GM19240 (cell line): ENCODE data around the gene NMUR1.
A peak's percentile ranks its signal among the peaks of the same experiment; 100 is the strongest.

Experiments used
- DNase-seq: peaks from one replicate; pipeline ENCODE4 v3.0.0; 2011; ENCODE audit warnings: low spot score; ENCODE audit not compliant: insufficient read length

Gene NMUR1

DNA sequence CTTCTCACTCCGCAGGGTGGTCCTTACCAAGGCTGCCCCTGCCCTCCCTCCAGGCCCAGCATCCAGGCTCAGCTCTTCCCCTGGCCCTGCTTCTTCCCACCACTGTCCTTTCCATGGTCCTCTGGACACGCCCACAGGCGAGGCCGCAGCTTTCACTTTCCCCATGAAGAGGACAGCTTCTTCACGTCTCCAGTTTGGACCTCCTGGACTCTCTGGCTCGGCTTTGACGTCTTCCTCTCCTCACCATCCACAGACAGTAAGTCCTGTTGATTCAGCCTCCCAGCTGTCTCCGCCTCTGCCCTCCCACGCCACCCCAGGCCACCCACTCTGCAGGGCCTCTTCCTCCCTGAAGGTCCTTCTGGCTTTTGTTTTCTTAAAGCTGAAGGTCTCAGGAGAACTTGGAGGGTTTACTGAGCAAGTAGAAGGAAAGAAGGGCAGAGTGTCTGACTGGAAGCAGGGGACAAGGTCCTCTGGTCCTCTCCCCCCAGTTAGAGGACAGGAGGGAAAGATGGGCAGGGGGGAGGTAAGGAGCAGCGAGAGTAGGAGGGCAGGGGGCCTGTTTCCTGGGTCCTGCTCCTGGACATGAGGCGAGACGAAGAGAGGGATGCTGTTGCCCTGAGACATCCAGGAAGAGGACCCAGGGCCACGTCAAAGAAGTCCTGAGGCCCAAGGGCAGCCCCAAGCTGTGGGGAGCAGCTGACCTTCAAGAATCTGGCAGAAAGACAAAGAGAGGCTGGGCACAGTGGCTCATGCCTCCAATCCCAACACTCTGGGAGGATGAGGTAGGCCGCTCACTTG, 24.7 kb upstream of the NMUR1 start:
- no peak for DNase-seq

DNA sequence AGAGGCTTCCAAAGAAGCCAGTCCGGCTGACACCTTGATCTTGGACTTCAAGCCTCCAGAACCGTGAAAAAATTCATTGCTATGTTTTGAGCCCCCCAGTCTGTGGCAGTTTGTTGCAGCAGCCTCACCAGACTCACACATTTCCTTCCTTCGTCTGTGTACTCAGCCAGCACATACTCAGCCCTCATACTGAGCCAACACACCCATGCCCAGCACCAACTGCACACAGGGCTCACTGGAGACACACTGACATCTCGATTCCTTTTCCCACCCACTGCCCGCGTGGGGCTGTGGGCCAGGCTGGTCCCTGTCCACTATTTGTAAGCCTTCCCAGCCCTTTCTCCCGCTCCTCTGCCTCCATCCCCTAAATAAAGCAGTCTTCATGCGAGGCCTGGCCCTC, 24.1 kb upstream of the NMUR1 start:
- DNase-seq = no peak

DNA sequence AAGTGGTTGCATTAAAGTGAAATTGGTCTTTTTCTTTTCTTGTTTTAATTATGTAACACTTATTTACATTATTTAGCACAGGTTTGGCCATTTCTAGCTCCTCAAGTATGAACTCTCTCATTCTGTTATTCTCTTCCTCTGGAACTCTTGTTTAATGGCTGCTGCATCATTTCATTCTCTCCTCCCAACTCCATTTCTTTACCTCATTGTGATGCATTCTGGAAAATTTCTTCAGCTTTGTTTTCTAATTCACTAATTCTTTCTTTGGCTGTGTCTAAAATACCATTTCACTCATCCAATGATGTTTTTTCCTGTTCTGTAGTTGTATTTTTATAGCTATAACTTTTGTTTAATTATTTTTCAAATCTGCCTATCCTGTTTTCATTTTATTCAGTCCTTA, 22.5 kb upstream of the NMUR1 start:
- DNase-seq = no peak

DNA sequence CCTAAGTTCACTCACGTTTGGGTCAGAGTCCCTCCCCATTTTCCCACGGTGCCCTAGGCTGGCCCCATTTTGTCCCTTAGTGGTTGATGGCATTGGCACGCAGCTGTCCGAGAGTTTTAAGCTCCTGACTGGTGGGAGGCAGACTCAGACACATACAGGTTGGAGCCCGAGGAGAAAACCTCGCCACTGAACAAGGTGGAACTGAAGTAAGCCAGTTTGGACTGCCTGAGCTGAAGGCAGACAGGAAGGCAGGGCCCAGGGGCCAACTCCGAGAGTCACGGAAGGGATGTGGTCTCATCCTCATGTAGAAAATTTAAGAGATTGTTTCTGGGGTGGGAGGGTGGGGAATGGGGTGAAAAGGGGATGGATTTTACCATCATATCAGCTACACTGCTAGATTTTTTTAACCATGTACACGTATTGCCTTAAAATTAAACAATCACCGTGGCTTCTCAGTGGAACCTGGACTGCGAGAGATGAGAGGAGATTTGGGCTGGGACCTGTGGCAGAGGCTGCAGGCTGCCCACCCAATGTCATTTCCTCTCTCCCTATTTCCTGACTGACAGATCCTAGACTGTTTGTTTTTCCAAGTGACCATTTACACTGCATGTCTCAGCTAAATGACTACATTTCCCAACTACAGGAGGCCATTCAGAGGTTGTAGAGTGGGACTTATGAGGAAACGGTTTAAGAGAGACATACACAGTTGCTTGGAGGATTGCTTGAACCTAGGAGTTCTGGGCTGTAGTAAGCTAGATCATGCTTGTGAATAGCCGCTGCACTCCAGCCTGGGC, 19.4 kb upstream of the NMUR1 start:
- no peak for DNase-seq

DNA sequence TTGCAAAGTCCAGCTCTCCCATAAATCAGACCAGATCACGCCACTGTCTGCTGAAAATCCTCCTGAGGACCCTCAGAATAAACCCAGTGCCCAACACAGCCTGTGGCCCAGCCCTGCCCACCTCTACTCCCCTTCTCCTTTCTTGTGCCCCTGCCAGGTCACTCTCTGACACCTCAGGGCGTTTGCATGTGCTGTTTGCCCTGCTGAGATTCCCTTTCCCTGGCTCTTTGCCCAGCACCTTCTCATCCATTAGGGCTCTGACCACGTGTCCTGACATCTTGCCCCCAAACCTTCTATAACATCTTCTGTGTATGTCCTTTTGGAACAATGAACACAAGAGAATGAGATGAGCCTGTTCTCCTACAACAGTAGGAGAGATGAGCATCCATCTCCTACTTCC, 18.5 kb upstream of the NMUR1 start:
- DNase-seq = no peak

DNA sequence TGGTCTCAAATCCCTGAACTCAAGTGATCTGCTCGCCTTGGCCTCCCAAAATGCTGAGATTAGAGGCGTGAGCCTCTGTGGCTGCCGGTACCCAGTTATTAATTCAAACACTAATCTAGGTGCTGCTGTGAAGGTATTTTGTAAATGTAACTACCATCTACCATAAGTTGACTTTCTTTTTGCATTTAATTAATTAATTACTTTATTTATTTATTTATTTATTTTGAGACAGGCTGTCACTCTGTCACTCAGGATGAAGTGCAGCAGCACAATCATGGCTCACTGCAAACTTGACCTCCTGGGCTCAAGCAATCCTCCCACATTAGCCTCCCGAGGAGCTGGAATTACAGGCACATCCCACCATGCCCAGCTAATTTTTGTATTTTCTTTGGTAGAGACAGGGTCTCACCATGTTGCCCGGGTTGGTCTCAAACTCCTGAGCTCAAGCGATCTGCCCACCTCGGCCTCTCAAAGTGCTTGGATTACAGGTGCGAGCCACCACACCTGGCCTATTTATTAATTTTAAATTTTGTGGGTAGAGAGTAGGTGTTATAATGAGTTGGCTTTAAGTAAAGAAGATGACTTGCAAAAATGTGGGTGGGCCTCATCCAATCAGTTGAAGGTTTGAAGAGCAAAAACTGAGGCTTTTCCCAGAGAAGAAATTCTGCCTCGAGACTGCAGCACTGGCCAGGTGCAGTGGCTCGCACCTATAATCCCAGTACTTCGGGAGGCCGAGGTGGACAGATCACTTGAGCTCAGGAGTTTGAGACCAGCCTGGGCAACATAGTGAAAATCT, 17.3 kb upstream of the NMUR1 start:
- no peak for DNase-seq

DNA sequence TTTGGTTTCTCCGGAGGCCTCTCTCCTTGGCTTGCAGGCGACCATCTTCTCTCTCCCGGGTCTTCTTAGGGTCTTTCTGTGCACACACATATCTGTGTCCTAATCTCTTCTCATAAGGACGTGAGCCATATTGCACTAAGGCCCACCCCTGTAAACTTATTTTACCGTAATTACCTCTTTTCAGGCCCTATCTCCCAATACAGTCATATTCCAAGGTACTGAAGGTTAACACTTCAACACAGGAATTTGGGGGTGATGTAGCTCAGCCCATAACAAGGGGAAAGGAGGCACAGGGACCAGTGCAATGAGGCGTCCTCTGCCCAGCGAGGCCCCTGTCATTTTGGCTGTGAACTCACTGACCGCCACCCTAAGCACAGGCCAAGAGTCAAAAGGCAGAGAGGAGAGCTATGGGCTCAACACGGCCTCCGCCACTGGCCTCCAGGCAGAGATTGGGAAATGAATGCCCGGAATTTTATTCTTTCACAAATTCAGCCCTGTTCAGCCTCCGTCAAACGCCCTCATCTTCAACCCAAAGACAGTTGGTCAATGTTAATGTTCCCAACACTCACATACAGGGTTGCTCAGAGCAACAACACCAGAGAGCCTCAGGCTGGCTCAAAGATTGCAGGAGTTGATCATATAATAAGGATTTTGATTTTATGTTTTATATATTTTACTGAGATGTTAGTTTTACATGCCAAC, 15.9 kb upstream of the NMUR1 start:
- no peak for DNase-seq

DNA sequence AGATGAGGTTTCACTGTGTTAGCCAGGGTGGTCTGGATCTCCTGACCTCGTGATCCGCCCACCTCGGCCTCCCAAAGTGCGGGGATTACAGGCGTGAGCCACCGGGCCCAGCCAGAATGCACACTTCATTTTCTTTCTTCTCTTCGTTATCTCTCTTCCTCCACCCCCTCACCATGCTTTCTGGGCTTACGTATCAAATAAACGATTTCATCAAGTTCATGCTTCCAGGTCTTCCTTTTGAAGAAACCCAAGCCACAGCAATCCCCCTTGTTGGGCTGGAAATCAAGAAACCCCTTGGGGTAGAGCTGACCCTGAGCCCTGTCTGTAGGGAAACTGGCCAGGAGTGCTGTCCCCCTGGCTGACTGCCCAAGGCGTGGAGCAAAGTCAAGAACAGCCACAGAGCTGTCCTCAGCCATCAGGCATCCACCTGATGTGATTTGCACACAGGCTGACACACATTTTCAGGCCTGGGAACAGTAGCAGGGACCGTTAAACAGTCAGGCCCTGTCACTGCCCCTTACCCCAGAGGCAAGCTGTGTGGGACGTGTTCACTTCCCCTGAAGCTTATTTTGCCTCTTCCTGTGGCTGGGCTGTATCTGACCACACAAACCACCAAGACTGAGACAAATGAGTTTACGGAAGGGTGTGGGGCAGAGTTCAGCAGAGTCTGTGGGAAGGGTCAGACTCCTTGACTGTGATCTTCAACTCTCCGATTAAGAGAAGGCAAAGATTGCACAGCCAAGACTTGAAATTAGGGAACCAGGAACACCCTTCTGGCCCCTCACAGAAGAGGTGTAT, 15.1 kb upstream of the NMUR1 start:
- DNase-seq = peak; percentile 81

DNA sequence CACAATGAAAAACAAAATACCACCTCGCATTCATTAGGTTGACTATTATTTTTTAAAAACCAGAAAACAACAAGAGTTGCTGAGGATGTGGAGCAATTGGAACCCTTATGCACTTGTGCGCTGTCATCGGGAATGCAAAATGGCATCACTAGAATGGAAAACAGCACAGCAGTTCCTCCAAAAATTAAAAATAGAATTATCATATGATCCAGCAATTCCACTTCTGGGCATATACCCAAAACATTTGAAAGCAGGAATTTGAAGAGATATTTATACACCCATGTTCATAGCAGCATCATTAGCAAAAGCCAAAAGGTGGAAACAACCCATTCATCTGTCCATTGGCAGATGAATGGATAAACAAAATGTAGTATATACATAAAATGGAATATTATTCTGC, 11.9 kb upstream of the NMUR1 start:
- DNase-seq = no peak

DNA sequence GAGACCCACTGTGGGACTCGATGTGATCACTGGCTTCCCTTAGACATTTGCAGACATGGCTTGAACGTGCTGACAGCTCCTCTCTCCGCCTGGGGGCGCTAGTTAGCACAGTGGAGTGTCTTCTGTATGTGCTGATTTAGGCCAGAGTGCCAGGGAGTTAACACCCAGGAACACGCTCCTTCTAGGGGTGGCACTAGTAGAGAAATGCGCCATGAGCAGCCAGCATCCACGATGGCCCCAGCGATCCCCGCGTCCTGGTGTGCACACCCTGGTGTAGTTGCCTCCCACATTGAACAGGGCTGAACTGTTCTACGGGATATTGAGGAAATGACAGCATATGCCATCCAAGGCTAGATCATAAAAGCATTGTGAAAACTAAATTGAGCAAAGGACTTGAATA, 11.4 kb upstream of the NMUR1 start:
- no peak for DNase-seq

DNA sequence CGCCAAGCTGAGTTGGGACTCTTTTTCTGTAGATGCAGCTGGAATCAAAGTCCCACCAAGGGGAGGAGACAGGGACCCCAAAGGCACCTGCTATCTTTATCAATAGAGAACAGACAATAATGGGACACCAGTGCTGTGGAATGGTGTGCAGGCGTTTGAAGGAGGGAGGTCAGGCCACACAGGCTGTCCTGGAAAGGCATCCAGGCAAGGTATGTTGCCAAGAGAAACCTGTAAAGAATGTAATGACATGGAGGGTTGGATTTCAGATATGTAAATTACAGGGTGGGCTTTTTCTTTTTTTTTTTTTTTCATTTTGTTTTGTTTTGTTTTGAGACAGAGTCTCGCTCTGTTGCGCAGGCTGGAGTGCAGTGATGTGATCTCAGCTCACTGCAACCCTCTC, 9.7 kb upstream of the NMUR1 start:
- DNase-seq = no peak

DNA sequence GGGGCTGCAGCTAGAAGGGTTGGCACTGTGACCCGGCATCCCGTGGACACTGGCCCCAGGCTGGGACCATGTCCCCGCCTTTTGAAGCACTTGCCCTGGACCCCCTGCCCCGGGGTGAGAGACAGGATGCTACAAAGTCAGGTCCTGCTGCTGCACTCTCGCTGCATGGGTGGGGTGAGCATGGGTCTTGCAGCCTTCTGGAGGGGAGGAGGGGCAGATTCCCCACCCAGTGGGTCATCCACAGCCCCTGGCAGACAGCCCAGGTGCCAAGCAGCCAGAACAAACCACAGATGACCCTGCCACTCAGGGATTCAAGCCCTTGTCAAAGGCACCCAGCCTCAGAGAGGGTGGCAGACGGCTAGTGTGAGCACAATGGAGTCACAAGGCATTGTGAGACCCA, 5.7 kb upstream of the NMUR1 start:
- DNase-seq = no peak

DNA sequence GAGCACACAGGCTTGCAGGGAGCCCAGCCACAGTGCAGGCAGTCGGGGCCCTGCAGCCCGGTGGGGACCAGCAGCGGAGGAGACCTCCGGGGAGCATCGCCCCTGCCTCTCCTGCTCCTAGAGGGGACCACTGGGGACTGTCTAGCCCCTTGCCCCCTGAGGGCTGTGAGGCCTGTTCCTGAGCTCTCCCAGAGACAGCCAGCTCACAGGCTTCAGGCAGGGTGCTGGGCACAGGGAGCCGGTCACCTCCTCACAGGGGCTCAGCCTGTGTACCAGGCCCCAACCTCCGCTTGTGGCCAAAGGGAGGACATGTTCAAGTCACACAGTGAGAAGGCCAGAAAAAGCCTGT, 3.5 kb upstream of the NMUR1 start:
- DNase-seq = no peak

DNA sequence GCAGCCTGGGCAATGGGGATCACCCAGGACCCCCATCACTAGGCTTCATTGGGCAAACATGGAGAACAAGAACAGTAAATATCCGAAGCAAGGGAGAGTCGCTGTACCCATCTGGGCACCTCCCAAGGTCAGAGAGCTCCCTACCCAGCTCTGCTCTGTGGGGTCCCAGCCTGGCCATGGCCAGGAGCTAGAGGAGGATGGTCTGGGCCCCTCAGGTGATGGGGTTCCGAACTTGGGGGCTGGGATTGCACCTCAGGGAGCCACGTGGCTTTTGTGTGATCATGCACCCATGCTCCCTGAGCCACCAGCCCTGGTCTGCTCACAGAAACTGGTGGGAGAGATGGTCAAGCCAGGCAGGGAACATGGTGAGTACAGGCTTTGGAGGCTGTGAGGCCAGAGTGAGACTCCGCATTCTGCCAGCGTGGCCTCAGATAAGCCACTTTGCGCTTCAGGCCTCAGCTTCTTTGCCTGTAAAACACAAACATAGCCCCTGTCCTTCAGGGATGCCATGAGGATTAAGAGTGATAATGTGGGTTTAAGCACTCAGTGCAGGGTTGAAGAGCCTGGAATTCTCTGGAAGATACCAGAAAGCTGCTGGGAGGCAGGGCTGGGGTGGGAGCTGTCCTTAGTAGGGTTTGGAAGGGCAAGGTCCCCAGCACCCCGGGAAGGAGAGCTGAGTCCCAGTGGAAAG, 3.0 kb upstream of the NMUR1 start:
- DNase-seq = no peak

DNA sequence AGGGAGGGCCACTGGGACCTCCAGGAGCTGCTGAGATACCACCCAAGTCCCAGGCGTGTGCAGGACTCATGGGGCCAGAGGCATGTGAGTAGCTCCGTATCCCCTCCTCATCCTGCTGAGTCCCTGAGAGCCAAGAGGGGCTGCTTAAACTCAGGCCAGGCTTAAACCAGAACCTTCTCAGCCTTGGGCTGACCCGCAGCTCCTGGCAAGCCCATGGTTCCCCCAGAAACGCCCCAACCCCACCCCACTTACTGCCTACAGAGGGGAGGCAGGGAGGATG, 2.5 kb upstream of the NMUR1 start:
- DNase-seq = no peak

DNA sequence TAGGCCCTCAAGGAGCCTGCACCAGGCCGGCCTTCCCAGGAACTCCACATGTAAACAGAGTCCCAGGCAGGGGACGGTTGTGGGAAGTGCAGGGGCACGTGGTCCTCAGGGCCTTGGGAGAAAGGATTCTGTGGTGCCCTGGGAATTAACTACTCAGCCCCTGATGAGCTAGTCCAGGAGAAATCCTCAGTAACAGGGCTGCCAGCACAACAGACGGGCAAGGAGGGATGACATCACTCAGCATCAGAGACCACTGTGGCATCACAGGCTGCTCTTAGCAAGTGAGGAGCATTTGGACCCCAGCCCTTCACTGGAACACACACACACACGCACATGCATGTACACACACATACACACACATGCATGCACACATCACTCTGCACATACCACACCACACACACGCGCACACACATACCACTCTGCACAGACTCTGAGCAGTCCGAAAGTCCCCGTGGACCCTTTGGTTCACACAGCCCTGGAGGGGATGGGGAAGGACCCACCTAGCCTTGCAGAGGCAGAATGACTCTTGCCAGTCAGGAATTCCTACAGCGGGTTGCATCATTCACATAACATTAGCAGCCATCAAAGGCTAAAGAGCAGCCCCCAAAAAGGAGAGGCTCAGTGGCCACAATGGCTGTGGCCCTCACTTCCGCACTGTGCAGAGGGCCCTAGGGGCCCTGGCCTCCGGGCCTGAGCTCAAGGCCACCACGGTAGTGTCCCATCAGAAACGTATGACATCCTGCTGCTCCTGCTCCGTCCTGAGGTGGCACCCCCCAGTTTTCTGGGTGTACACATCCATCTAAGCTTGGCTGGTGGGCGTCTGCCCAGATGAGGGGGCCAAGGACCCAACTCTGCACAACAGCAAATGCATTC, 1.9 kb upstream of the NMUR1 start:
- no peak for DNase-seq

DNA sequence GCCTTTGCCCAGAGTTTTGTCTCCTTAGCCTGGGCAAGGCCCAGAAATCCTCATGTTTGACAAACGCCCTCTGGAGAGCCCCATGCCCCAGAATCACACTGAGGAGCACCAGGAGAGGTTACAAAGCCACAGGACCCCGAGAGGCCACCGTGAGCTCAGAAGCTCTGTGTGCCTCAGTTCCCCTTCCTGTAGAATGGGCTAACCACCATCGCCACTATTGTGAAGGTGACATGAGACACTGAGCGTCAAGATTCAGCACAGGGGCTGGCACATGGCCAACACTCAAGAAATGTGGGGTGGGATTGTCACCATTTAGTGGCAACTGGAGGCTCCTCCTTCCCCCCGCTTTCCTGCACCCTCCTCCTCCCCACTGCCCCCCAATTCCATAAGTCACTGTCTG, 1.2 kb upstream of the NMUR1 start:
- no peak for DNase-seq

DNA sequence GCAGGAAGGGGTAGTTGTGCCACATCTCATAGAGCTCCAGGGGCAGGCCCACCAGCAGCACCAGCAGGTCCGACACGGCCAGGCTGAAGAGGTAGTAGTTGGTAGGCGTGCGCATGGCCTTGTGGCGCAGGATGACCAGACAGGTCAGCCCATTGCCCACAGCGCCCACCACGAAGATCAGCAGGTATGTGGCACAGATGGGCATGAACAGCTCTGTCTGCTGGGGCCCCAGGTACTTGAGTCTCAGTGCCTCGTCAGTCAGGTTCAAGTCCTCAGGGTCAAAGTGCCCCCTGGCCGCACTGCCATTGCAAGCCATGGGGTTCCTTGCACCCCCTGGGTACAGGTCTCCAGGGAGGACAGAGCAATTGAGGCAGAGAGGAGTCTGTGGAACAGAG, 1.6 kb downstream of the NMUR1 start:
- DNase-seq = no peak

DNA sequence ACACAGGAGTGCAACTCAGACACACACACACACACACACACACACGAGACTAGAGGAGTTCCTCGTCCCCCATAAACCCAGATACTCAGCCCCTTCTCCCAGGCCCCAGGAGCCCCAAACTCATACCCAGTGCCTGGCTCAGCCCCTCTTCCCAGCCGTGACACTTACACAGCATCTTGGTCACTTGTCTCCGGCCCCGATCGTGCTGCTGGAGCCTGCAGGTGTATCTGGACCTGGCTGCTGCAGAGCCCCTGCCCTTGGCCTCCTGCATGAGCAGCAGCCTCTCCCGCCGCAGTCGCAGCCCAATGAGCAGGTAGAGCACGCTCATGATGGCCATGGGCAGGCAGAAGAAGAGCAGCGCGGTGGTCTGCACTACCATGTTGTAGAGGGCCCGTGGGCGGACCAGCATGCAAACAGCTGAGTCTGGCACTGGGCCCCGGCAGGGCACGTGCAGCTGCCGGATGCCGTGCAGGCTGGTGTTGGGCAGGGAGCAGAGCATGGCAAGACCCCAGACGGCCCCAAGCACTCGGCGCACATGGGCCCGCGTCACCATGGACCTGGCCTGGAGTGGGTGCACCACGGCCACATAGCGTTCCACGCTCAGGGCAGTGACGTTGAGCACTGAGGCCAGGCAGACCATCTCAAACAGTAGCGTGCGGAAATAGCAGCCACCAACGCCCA, 2.1 kb downstream of the NMUR1 start:
- no peak for DNase-seq
